B cell (primary cell): ENCODE results near the gene ZC3H12C. TPM values are rescaled to one million over a fixed set of nuclear protein-coding genes. Genes with fewer than 3 reads are reported as not detected.

Experiments used
- ATAC-seq: fragments of 200-7000 bp; cut with Tn5 transposase; one replicate; pipeline ENCODE4 v1.10.0; 2021; ENCODE audit warnings: low read depth, mild to moderate bottlenecking, moderate number of reproducible peaks, moderate library complexity
- CTCF ChIA-PET: fragments of 350-600 bp; sonication (Branson Sonifier 250); formaldehyde crosslinking; loops from one replicate; lab custom pipeline; 2021; ENCODE audit warnings: antibody characterized with exemption, inconsistent platforms; lab: Charles Lee
- POLR2A ChIA-PET: fragments of 350-600 bp; sonication (Branson Sonifier 250); formaldehyde crosslinking; loops from one replicate; lab custom pipeline; 2021; ENCODE audit warnings: antibody characterized with exemption; lab: Charles Lee
- DNase-seq: peaks from one replicate; pipeline ENCODE4 v3.0.0; 2013
- H2AFZ ChIP-seq: 2 replicates; pipeline ENCODE4 v1.6.1; 2012; ENCODE audit warnings: mild to moderate bottlenecking, low read depth, low read length; ENCODE audit not compliant: insufficient read depth, poor library complexity, severe bottlenecking
- H3K27ac ChIP-seq, 2 donors: 1 replicate in 1 of 2; 2 replicates in 1 of 2; pipeline ENCODE4 v1.5.1; 2012 to 2013; ENCODE audit warnings: low read length in 2 of 2, mild to moderate bottlenecking in 2 of 2, moderate library complexity in 1 of 2
- H3K27me3 ChIP-seq, 4 experiments: fragments of 200-600 bp in 1 of 4; sonication (generic) in 1 of 4; replicated peaks in 1 of 4; 1 replicate in 2 of 4; 2 replicates in 2 of 4; pipeline versions ENCODE4 v1.6.1 to v1.7.0; 2013 to 2016; ENCODE audit warnings: low read length in 3 of 4, mild to moderate bottlenecking in 2 of 4, mixed read lengths in 1 of 4, moderate library complexity in 1 of 4; ENCODE audit not compliant: insufficient read depth in 4 of 4, control insufficient read depth in 3 of 4; ENCODE audit errors: control extremely low read depth in 1 of 4
- H3K36me3 ChIP-seq, 2 experiments: replicated peaks in 1 of 2; 1 replicate in 1 of 2; 2 replicates in 1 of 2; pipeline versions ENCODE4 v1.6.1 to v1.7.1; 2013; ENCODE audit warnings: low read length in 1 of 2; ENCODE audit not compliant: insufficient read depth in 2 of 2, control insufficient read depth in 1 of 2; ENCODE audit errors: control extremely low read depth in 1 of 2, extremely low read depth in 1 of 2
- H3K4me1 ChIP-seq, 2 donors: fragments of 200-600 bp in 1 of 2; sonication (generic) in 1 of 2; 1 replicate in 1 of 2; 2 replicates in 1 of 2; pipeline versions ENCODE4 v1.5.1 to v1.6.1; 2013 to 2017; ENCODE audit warnings: low read length in 2 of 2; ENCODE audit not compliant: control insufficient read depth in 2 of 2, insufficient read depth in 2 of 2
- H3K4me2 ChIP-seq: replicated peaks from 2 replicates; pipeline ENCODE3; 2012; ENCODE audit warnings: mild to moderate bottlenecking, low read depth, low read length; ENCODE audit not compliant: poor library complexity, severe bottlenecking
- H3K4me3 ChIP-seq, 5 experiments: fragments of 200-600 bp in 1 of 5; sonication (generic) in 1 of 5; 1 replicate in 3 of 5; 2 replicates in 2 of 5; pipeline versions ENCODE4 v1.5.1 to v1.7.0; 2011 to 2016; ENCODE audit warnings: low read length in 4 of 5, mild to moderate bottlenecking in 4 of 5, low read depth in 2 of 5, control low read depth in 1 of 5, moderate library complexity in 1 of 5; ENCODE audit not compliant: insufficient read depth in 1 of 5; ENCODE audit errors: control extremely low read depth in 1 of 5, extremely low read depth in 1 of 5
- H3K79me2 ChIP-seq: fragments of 200-600 bp; sonication (generic); one replicate; pipeline ENCODE4 v1.6.0; 2016; ENCODE audit warnings: low read length; ENCODE audit not compliant: control insufficient read depth, insufficient read depth
- H3K9ac ChIP-seq: fragments of 200-600 bp; sonication (generic); 2 replicates; pipeline ENCODE4 v1.6.1; 2017; ENCODE audit warnings: mild to moderate bottlenecking, low read length, moderate library complexity
- H3K9me3 ChIP-seq, 3 donors: one replicate each; pipeline versions ENCODE4 v1.6.1 to v1.7.1; 2013; ENCODE audit warnings: low read length in 2 of 3; ENCODE audit not compliant: control insufficient read depth in 2 of 3, insufficient read depth in 1 of 3; ENCODE audit errors: control extremely low read depth in 1 of 3
- H4K20me1 ChIP-seq: 2 replicates; pipeline ENCODE4 v1.6.0; 2012; ENCODE audit warnings: mild to moderate bottlenecking, low read length; ENCODE audit not compliant: insufficient read depth, control insufficient read depth, poor library complexity, severe bottlenecking
- H3K27ac Mint-ChIP-seq: one replicate; pipeline ENCODE4 v1.8.0; 2021; ENCODE audit warnings: mixed read lengths
- H3K27me3 Mint-ChIP-seq: one replicate; pipeline ENCODE4 v1.8.0; 2021; ENCODE audit warnings: mixed read lengths
- H3K4me1 Mint-ChIP-seq: one replicate; pipeline ENCODE4 v1.8.0; 2021; ENCODE audit warnings: mixed read lengths
- H3K4me3 Mint-ChIP-seq: one replicate; pipeline ENCODE4 v1.8.0; 2021; ENCODE audit warnings: mixed read lengths
- H3K9me3 Mint-ChIP-seq: one replicate; pipeline ENCODE4 v1.8.0; 2022; ENCODE audit warnings: mixed read lengths; ENCODE audit not compliant: insufficient read depth
- EZH2 ChIP-seq: IDR thresholded peaks from 2 replicates; pipeline ENCODE4 v1.6.1; 2012; ENCODE audit warnings: borderline replicate concordance, low read depth, mild to moderate bottlenecking, moderate library complexity, low read length; ENCODE audit not compliant: insufficient read depth, poor library complexity, severe bottlenecking
- WGBS: methylation state at CpG from one replicate; pipeline ENCODE4 v1.1.5; 2013; ENCODE audit warnings: missing lambda C conversion rate; ENCODE audit not compliant: insufficient coverage; 5-methylcytosine and 5-hydroxymethylcytosine counted together
- intact Hi-C: fragments of 100-400 bp; cut with micrococcal nuclease; formaldehyde crosslinking; loops from one replicate; pipeline ENCODE4 v1.10.0; 2022
- polyA plus RNA-seq: library from polyadenylated mRNA; depleted of rRNA; stranded (reverse); fragments of >200 nt; gene quantifications from 2 replicates; pipeline ENCODE4 v1.2.3, GENCODE V29; 2012
- total RNA-seq, 2 donors: library from RNA; stranded (reverse); fragments of 120-200 nt in 1 of 2; gene quantifications; 1 replicate in 1 of 2; 2 replicates in 1 of 2; pipeline versions ENCODE4 v1.2.3 to v1.2.4, GENCODE V29; 2013 to 2022
- TF ChIP-seq, protein P1 (sequence below): fragments of 200-600 bp; IDR thresholded peaks from one replicate; pipeline ENCODE4 v1.8.0; 2022; ENCODE audit warnings: antibody characterized with exemption, mild to moderate bottlenecking

The ZC3H12C gene
- total and polyA plus RNA-seq, 2 donors (not counting 1 experiment from before 2014, with no cell fraction given) = 0.01 to 0.10 TPM

DNA sequence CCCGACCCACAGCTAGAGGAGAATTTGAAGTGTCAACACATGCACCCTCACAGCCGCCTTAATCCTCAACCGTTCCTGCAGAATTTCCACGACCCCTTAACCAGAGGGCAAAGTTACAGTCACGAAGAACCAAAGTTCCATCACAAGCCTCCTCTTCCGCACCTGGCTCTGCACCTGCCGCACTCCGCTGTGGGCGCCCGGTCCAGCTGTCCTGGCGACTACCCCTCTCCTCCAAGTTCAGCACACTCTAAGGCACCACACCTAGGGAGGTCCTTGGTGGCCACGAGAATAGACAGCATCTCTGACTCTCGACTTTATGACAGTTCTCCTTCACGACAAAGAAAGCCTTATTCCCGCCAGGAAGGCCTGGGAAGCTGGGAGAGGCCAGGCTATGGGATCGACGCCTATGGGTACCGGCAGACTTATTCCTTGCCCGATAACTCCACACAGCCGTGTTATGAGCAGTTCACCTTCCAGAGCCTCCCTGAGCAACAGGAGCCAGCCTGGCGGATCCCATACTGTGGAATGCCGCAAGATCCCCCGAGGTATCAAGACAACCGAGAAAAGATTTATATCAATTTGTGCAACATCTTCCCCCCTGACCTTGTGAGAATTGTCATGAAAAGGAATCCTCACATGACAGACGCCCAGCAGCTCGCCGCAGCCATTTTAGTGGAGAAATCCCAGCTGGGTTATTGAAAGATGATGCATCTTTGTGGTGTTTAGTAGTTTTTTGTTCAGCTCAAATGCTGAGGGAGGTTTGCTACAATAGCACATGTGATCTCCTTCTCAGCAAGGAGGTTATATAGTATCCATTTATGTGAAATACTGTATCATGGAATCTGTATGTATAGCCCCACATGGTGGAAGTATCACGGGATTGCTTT lies 72.1 kb downstream of the ZC3H12C start:
- Histone ChIP-seq H3K4me2 (no peak overlapping the region), H3K9ac (no peak overlapping the region), H3K27ac (no peak overlapping the region), H3K36me3 (no peaks in the 10 kb centered on the region), H3K4me1 (no peaks in the 10 kb centered on the region), H4K20me1 (no peaks in the 10 kb centered on the region), H3K9me3 (no peaks in the 10 kb centered on the region), H2AFZ (no peak overlapping the region), H3K79me2 (no peaks in the 10 kb centered on the region), H3K4me3 (no peak overlapping the region), H3K27me3 (no peaks in the 10 kb centered on the region)
- CTCF ChIA-PET = interaction anchor here (0.8 to 1.6 kb wide), 2 partner anchors 11 to 226 kb away, joined by 3 to 5 read pairs; no protein-coding TSS in a partner anchor
- H3K4me1 Mint-ChIP-seq = no peaks in the 10 kb centered on the region
- no peaks in the 10 kb centered on the region for H3K9me3 Mint-ChIP-seq
- no peak overlapping the region for H3K27ac Mint-ChIP-seq
- WGBS = 96% methylated on average over 21 of the region's 28 CpGs
- H3K27me3 Mint-ChIP-seq = no peaks in the 10 kb centered on the region
- ATAC-seq (no peak), DNase-seq (no peak)
- no peak overlapping the region for H3K4me3 Mint-ChIP-seq
- POLR2A ChIA-PET = no interaction called here
- intact Hi-C loops = no loop called here
- TF ChIP-seq, protein P1, sequence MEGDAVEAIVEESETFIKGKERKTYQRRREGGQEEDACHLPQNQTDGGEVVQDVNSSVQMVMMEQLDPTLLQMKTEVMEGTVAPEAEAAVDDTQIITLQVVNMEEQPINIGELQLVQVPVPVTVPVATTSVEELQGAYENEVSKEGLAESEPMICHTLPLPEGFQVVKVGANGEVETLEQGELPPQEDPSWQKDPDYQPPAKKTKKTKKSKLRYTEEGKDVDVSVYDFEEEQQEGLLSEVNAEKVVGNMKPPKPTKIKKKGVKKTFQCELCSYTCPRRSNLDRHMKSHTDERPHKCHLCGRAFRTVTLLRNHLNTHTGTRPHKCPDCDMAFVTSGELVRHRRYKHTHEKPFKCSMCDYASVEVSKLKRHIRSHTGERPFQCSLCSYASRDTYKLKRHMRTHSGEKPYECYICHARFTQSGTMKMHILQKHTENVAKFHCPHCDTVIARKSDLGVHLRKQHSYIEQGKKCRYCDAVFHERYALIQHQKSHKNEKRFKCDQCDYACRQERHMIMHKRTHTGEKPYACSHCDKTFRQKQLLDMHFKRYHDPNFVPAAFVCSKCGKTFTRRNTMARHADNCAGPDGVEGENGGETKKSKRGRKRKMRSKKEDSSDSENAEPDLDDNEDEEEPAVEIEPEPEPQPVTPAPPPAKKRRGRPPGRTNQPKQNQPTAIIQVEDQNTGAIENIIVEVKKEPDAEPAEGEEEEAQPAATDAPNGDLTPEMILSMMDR = no peak
- no peak for TF ChIP-seq EZH2
